SKM-1 (cell line): ENCODE results near the gene CNTN4.

ENCODE experiments used
- DNase-seq: peaks from one replicate; lab custom pipeline; 2025; ENCODE audit not compliant: unreplicated experiment; lab: John Stamatoyannopoulos, UW

CNTN4 gene

GRCh38 chr3:2250783-2251182 is 152.1 kb downstream of the CNTN4 start:
- DNase-seq = no peak

GRCh38 chr3:2261747-2262146 is 163.1 kb downstream of the CNTN4 start:
- no peak for DNase-seq

GRCh38 chr3:2262204-2262603 is 163.5 kb downstream of the CNTN4 start:
- DNase-seq = no peak

- DNase-seq = no peak
Measured at GRCh38 chr3:2266606-2267005, 167.9 kb downstream of the CNTN4 start.

GRCh38 chr3:2268779-2269178 is 170.1 kb downstream of the CNTN4 start:
- no peak for DNase-seq

- no peak for DNase-seq
Measured at GRCh38 chr3:2274526-2274925, 175.9 kb downstream of the CNTN4 start.

GRCh38 chr3:2283818-2284217 is 185.2 kb downstream of the CNTN4 start:
- DNase-seq = no peak

- DNase-seq = no peak
Measured at GRCh38 chr3:2300938-2301337, 202.3 kb downstream of the CNTN4 start.

GRCh38 chr3:2301361-2301760 is 202.7 kb downstream of the CNTN4 start:
- no peak for DNase-seq

GRCh38 chr3:2303566-2303965 is 204.9 kb downstream of the CNTN4 start:
- no peak for DNase-seq

GRCh38 chr3:2311022-2311421 is 212.4 kb downstream of the CNTN4 start:
- DNase-seq = no peak

GRCh38 chr3:2317521-2317920 is 218.9 kb downstream of the CNTN4 start:
- DNase-seq = no peak

GRCh38 chr3:2334921-2335320 is 236.3 kb downstream of the CNTN4 start:
- no peak for DNase-seq

- DNase-seq = no peak
Measured at GRCh38 chr3:2343031-2343682, 244.5 kb downstream of the CNTN4 start.

GRCh38 chr3:2352134-2352762 is 253.6 kb downstream of the CNTN4 start:
- no peak for DNase-seq

GRCh38 chr3:2354702-2355101 is 256.0 kb downstream of the CNTN4 start:
- DNase-seq = no peak

- no peak for DNase-seq
Measured at GRCh38 chr3:2356298-2356950, 257.8 kb downstream of the CNTN4 start.

- DNase-seq = no peak
Measured at GRCh38 chr3:2360815-2361214, 262.1 kb downstream of the CNTN4 start.

- no peak for DNase-seq
Measured at GRCh38 chr3:2362122-2362521, 263.5 kb downstream of the CNTN4 start.

- no peak for DNase-seq
Measured at GRCh38 chr3:2363854-2364253, 265.2 kb downstream of the CNTN4 start.

GRCh38 chr3:2370317-2370716 is 271.7 kb downstream of the CNTN4 start:
- DNase-seq = no peak

- DNase-seq = no peak
Measured at GRCh38 chr3:2372306-2372705, 273.6 kb downstream of the CNTN4 start.
